ENCODE results near the gene DOK4. TPM values are rescaled to one million over a fixed set of nuclear protein-coding genes. Genes with fewer than 3 reads are reported as not detected.

DOK4 gene
- total and polyA plus RNA-seq, 8 donors: 11.2 to 55.9 (median 31.1) TPM

- no peak overlapping the region for H3K4me3 ChIP-seq
- H3K4me1 ChIP-seq: peaks cover 0 to 10% (median 3%) of the 10 kb centered on the region in 4 donors
- H3K27ac ChIP-seq: no peak overlapping the region
- no peaks in the 10 kb centered on the region for H3K27me3 ChIP-seq
- no peak for TF ChIP-seq POLR2A (IDR thresholded peaks at IDR 0.05)
- no peak for TF ChIP-seq POLR2AphosphoS5 (IDR thresholded peaks at IDR 0.05)
- no peak for TF ChIP-seq EP300 (IDR thresholded peaks at IDR 0.05)
- TF ChIP-seq CTCF (IDR thresholded peaks at IDR 0.05): no peak
- H3K9me3 ChIP-seq: peaks cover 0 to 12% (median 2%) of the 10 kb centered on the region in 4 donors
- intact Hi-C loops (cut with DNase I; ENCODE audit: low total_unique reads): no loop called here
- DNase-seq: peak in 1 of 2 donors; percentile 20
- WGBS, 5 donors: 77 to 100% (median 93%) methylated on average over 1 of the region's 1 CpG
- H3K36me3 ChIP-seq: peaks cover 85 to 100% (median 99%) of the 10 kb centered on the region in 4 donors
Observed at GRCh38 chr16:57435838-57436237, 50.5 kb downstream of the DOK4 start.

GRCh38 chr16:57434003-57434402 lies 52.3 kb downstream of the DOK4 start:
- H3K4me3 ChIP-seq: no peak overlapping the region
- 93 to 97% (median 94%) methylated on average over 2 of the region's 2 CpGs for WGBS, 5 donors
- peaks cover 82 to 100% (median 98%) of the 10 kb centered on the region in 4 donors for H3K36me3 ChIP-seq
- H3K27ac ChIP-seq: no peak overlapping the region
- intact Hi-C loops (cut with DNase I; ENCODE audit: low total_unique reads): no loop called here
- H3K4me1 ChIP-seq: peaks cover 0 to 10% (median 3%) of the 10 kb centered on the region in 4 donors
- no peak for DNase-seq
- TF ChIP-seq POLR2AphosphoS5 (IDR thresholded peaks at IDR 0.05) (no peak), POLR2A (IDR thresholded peaks at IDR 0.05) (no peak)
- H3K27me3 ChIP-seq: no peaks in the 10 kb centered on the region
- H3K9me3 ChIP-seq: no peaks in the 10 kb centered on the region

GRCh38 chr16:57432989-57433388 lies 53.3 kb downstream of the DOK4 start:
- DNase-seq: peak in 1 of 2 donors; percentile 11
- Histone ChIP-seq H3K27ac (peak overlapping the region in 2 of 5 donors; percentile 37 to 52), H3K9me3 (no peaks in the 10 kb centered on the region), H3K36me3 (peaks cover 85 to 100% (median 98%) of the 10 kb centered on the region in 4 donors), H3K27me3 (no peaks in the 10 kb centered on the region), H3K4me1 (peaks cover 0 to 10% (median 3%) of the 10 kb centered on the region in 4 donors), H3K4me3 (no peak overlapping the region)
- no peak for TF ChIP-seq POLR2AphosphoS5 (IDR thresholded peaks at IDR 0.05)
- no peak for TF ChIP-seq CTCF (IDR thresholded peaks at IDR 0.05)
- no peak for TF ChIP-seq EP300 (IDR thresholded peaks at IDR 0.05)
- no peak for TF ChIP-seq POLR2A (IDR thresholded peaks at IDR 0.05)
- WGBS, 5 donors: 82 to 91% (median 88%) methylated on average over 3 of the region's 3 CpGs
- intact Hi-C loops (cut with DNase I; ENCODE audit: low total_unique reads): no loop called here

GRCh38 chr16:57432505-57432904 lies 53.8 kb downstream of the DOK4 start:
- H3K27me3 ChIP-seq: no peaks in the 10 kb centered on the region
- H3K4me1 ChIP-seq: peaks cover 0 to 10% (median 4%) of the 10 kb centered on the region in 4 donors
- intact Hi-C loops (cut with DNase I; ENCODE audit: low total_unique reads): no loop called here
- DNase-seq: no peak
- H3K4me3 ChIP-seq: no peak overlapping the region
- H3K9me3 ChIP-seq: no peaks in the 10 kb centered on the region
- peaks cover 85 to 100% (median 97%) of the 10 kb centered on the region in 4 donors for H3K36me3 ChIP-seq
- WGBS, 5 donors: 51 to 84% (median 71%) methylated on average over 2 of the region's 2 CpGs
- TF ChIP-seq CTCF (IDR thresholded peaks at IDR 0.05) (no peak), EP300 (IDR thresholded peaks at IDR 0.05) (no peak), POLR2AphosphoS5 (IDR thresholded peaks at IDR 0.05) (peak in 1 of 3 donors; percentile 14)
- H3K27ac ChIP-seq: peak overlapping the region in 3 of 5 donors; percentile 37 to 52 (median 41)

GRCh38 chr16:57430955-57431354 lies 55.3 kb downstream of the DOK4 start:
- no peak overlapping the region for H3K27ac ChIP-seq
- peaks cover 0 to 15% (median 7%) of the 10 kb centered on the region in 4 donors for H3K4me1 ChIP-seq
- no peak for DNase-seq
- WGBS, 5 donors: 82 to 95% (median 91%) methylated on average over 5 of the region's 5 CpGs
- peaks cover 75 to 97% (median 95%) of the 10 kb centered on the region in 4 donors for H3K36me3 ChIP-seq
- no peak overlapping the region for H3K4me3 ChIP-seq
- intact Hi-C loops (cut with DNase I; ENCODE audit: low total_unique reads): no loop called here
- H3K27me3 ChIP-seq: no peaks in the 10 kb centered on the region
- no peaks in the 10 kb centered on the region for H3K9me3 ChIP-seq
- TF ChIP-seq CTCF (IDR thresholded peaks at IDR 0.05): no peak
- no peak for TF ChIP-seq EP300 (IDR thresholded peaks at IDR 0.05)
- no peak for TF ChIP-seq POLR2AphosphoS5 (IDR thresholded peaks at IDR 0.05)
- no peak for TF ChIP-seq POLR2A (IDR thresholded peaks at IDR 0.05)
